Central memory CD8-positive, alpha-beta T cell (primary cell): ENCODE measurements around the gene QRSL1.

Source experiments
- ATAC-seq: fragments of 150-1000 bp; cut with Tn5 transposase; replicated peaks from 2 replicates; pipeline ENCODE4 v1.10.0; 2022; ENCODE audit warnings: mild to moderate bottlenecking, moderate FRiP score, moderate number of reproducible peaks; ENCODE audit not compliant: poor library complexity, severe bottlenecking; ENCODE audit errors: extremely low read depth
- DNase-seq, 2 donors: peaks; one replicate each; pipeline ENCODE4 v3.0.0; 2021; ENCODE audit warnings: low spot score in 2 of 2
- H3K27ac Mint-ChIP-seq: one replicate; pipeline ENCODE4 v1.8.0; 2022; ENCODE audit warnings: low read depth, mild to moderate bottlenecking, moderate library complexity, mixed read lengths
- H3K27me3 Mint-ChIP-seq: one replicate; pipeline ENCODE4 v1.8.0; 2022; ENCODE audit warnings: mixed read lengths
- H3K36me3 Mint-ChIP-seq: one replicate; pipeline ENCODE4 v1.8.0; 2022; ENCODE audit warnings: mild to moderate bottlenecking, moderate library complexity, mixed read lengths; ENCODE audit not compliant: insufficient read depth
- H3K4me1 Mint-ChIP-seq: one replicate; pipeline ENCODE4 v1.8.0; 2022; ENCODE audit warnings: mixed read lengths
- H3K4me3 Mint-ChIP-seq: one replicate; pipeline ENCODE4 v1.8.0; 2022; ENCODE audit warnings: mild to moderate bottlenecking, moderate library complexity, mixed read lengths
- H3K9me3 Mint-ChIP-seq: one replicate; pipeline ENCODE4 v1.8.0; 2022; ENCODE audit warnings: mixed read lengths

The QRSL1 gene

GRCh38 chr6:106630366-106630765 lies 988 bp downstream of the QRSL1 start:
- Mint-ChIP-seq H3K4me1 (peaks cover 35% of the 10 kb centered on the region), H3K27me3 (no peaks in the 10 kb centered on the region), H3K9me3 (no peaks in the 10 kb centered on the region), H3K27ac (peak overlapping the region; percentile 100), H3K4me3 (peak overlapping the region; percentile 97), H3K36me3 (peaks cover 13% of the 10 kb centered on the region)
- ATAC-seq (no peak), DNase-seq (no peak)

GRCh38 chr6:106631346-106631745 lies 2.0 kb downstream of the QRSL1 start:
- ATAC-seq, result no peak
- Mint-ChIP-seq H3K27ac (no peak overlapping the region), H3K4me1 (peaks cover 35% of the 10 kb centered on the region)

GRCh38 chr6:106634565-106634964 lies 5.2 kb downstream of the QRSL1 start:
- Mint-ChIP-seq H3K4me1 (peaks cover 45% of the 10 kb centered on the region), H3K36me3 (peaks cover 6% of the 10 kb centered on the region), H3K4me3 (no peak overlapping the region), H3K27ac (no peak overlapping the region), H3K9me3 (no peaks in the 10 kb centered on the region), H3K27me3 (no peaks in the 10 kb centered on the region)
- no peak for DNase-seq
- no peak for ATAC-seq

More at GRCh38 chr6:106631346-106631745, 2.0 kb downstream of the QRSL1 start:
- no peak for DNase-seq
- H3K9me3 Mint-ChIP-seq, result no peaks in the 10 kb centered on the region
- H3K4me3 Mint-ChIP-seq, result no peak overlapping the region
- H3K36me3 Mint-ChIP-seq, result peaks cover 13% of the 10 kb centered on the region
- no peaks in the 10 kb centered on the region for H3K27me3 Mint-ChIP-seq

- no peak overlapping the region for H3K27ac Mint-ChIP-seq
- DNase-seq (no peak), ATAC-seq (no peak)
- no peak overlapping the region for H3K4me3 Mint-ChIP-seq
- H3K9me3 Mint-ChIP-seq, result no peaks in the 10 kb centered on the region
- no peaks in the 10 kb centered on the region for H3K27me3 Mint-ChIP-seq
- peaks cover 42% of the 10 kb centered on the region for H3K4me1 Mint-ChIP-seq
- peaks cover 6% of the 10 kb centered on the region for H3K36me3 Mint-ChIP-seq
These were observed 7.8 kb downstream of the QRSL1 start for GRCh38 chr6:106637051-106637716.

GRCh38 chr6:106637717-106638341 lies 8.5 kb downstream of the QRSL1 start:
- Mint-ChIP-seq H3K27me3 (no peaks in the 10 kb centered on the region), H3K9me3 (no peaks in the 10 kb centered on the region), H3K4me3 (no peak overlapping the region), H3K4me1 (peaks cover 39% of the 10 kb centered on the region), H3K36me3 (peaks cover 11% of the 10 kb centered on the region), H3K27ac (no peak overlapping the region)
- ATAC-seq (no peak), DNase-seq (no peak)

GRCh38 chr6:106639812-106640211 lies 10.4 kb downstream of the QRSL1 start:
- Mint-ChIP-seq H3K27me3 (no peaks in the 10 kb centered on the region), H3K9me3 (no peaks in the 10 kb centered on the region), H3K36me3 (peaks cover 28% of the 10 kb centered on the region), H3K27ac (peak overlapping the region; percentile 5), H3K4me3 (no peak overlapping the region), H3K4me1 (peaks cover 29% of the 10 kb centered on the region)
- ATAC-seq (no peak), DNase-seq (no peak)

DNA sequence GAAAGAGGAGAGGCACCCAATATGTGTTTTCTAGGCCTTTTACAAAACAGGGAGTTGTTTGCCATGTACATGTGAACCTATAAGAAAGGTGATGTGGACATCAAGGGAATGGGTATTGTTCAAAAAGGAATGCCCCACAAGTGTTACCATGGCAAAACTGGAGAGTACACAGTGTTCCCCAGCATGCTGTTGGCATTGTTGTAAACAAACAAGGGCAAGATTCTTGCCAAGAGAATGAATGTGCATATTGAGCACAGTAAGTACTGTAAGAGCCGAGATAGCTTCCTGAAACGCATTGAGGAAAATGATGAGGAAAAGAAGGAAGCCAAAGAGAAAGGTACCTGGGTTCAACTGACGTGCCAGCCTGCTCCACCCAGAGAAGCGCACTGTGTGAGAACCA lies 13.1 kb downstream of the QRSL1 start:
- Mint-ChIP-seq H3K36me3 (peaks cover 39% of the 10 kb centered on the region), H3K27ac (no peak overlapping the region), H3K27me3 (no peaks in the 10 kb centered on the region), H3K9me3 (no peaks in the 10 kb centered on the region), H3K4me1 (peaks cover 17% of the 10 kb centered on the region), H3K4me3 (no peak overlapping the region)
- DNase-seq (no peak), ATAC-seq (no peak)

- Mint-ChIP-seq H3K4me3 (no peak overlapping the region), H3K27me3 (no peaks in the 10 kb centered on the region), H3K36me3 (peaks cover 42% of the 10 kb centered on the region), H3K4me1 (peaks cover 13% of the 10 kb centered on the region), H3K27ac (no peak overlapping the region), H3K9me3 (no peaks in the 10 kb centered on the region)
- DNase-seq, result no peak
- no peak for ATAC-seq
These were observed 13.7 kb downstream of the QRSL1 start for GRCh38 chr6:106643061-106643460.

- Mint-ChIP-seq H3K27me3 (no peaks in the 10 kb centered on the region), H3K9me3 (no peaks in the 10 kb centered on the region), H3K27ac (no peak overlapping the region), H3K4me3 (no peak overlapping the region), H3K36me3 (peaks cover 47% of the 10 kb centered on the region), H3K4me1 (no peaks in the 10 kb centered on the region)
- no peak for ATAC-seq
- no peak for DNase-seq
These were observed 19.4 kb downstream of the QRSL1 start for GRCh38 chr6:106648651-106649308.

DNA sequence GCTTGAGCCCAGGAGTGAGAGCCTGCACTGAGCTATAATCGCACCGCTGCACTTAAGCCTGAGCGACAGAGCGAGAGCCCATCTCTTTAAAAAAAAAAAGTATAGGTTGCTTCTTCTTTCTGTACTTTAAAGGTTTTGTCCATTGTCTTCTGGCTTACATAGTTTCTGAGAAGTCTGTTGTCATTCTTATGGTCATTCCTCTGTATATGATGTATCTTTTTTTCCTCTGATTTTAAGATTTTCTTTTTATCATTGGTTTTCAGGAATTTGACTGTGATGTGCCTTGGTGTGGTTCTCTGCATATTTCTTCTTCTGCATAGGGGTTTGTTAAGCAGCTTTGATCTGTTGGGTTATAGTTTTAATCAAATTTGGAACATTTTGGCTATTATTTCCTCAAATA lies 29.1 kb downstream of the QRSL1 start:
- no peaks in the 10 kb centered on the region for H3K9me3 Mint-ChIP-seq
- H3K27ac Mint-ChIP-seq, result no peak overlapping the region
- peaks cover 26% of the 10 kb centered on the region for H3K36me3 Mint-ChIP-seq
- no peaks in the 10 kb centered on the region for H3K27me3 Mint-ChIP-seq
- no peak overlapping the region for H3K4me3 Mint-ChIP-seq
- no peak for ATAC-seq
- no peaks in the 10 kb centered on the region for H3K4me1 Mint-ChIP-seq
- no peak for DNase-seq

GRCh38 chr6:106659859-106660258 lies 30.5 kb downstream of the QRSL1 start:
- ATAC-seq, result no peak
- H3K27me3 Mint-ChIP-seq, result no peaks in the 10 kb centered on the region
- no peak overlapping the region for H3K4me3 Mint-ChIP-seq
- H3K9me3 Mint-ChIP-seq, result no peaks in the 10 kb centered on the region
- no peak overlapping the region for H3K27ac Mint-ChIP-seq
- no peak for DNase-seq
- H3K36me3 Mint-ChIP-seq, result peaks cover 24% of the 10 kb centered on the region
- no peaks in the 10 kb centered on the region for H3K4me1 Mint-ChIP-seq

- H3K36me3 Mint-ChIP-seq, result peaks cover 19% of the 10 kb centered on the region
- H3K9me3 Mint-ChIP-seq, result no peaks in the 10 kb centered on the region
- ATAC-seq (no peak), DNase-seq (no peak)
- no peaks in the 10 kb centered on the region for H3K27me3 Mint-ChIP-seq
- H3K4me1 Mint-ChIP-seq, result no peaks in the 10 kb centered on the region
- no peak overlapping the region for H3K27ac Mint-ChIP-seq
- H3K4me3 Mint-ChIP-seq, result no peak overlapping the region
These were observed 33.1 kb downstream of the QRSL1 start for GRCh38 chr6:106662458-106662857.
